GM21529 (cell line): Measurements from ENCODE around the gene OR3A1.
"Not testable (repeated sequence)": the region's sequence is repeated elsewhere in the genome, so short reads cannot be mapped to it uniquely, and the experiment has no call there.

ENCODE experiments used
- ATAC-seq: cut with Tn5 transposase; IDR thresholded peaks from one replicate; pipeline ENCODE4 v1.9.1; 2021; ENCODE audit not compliant: unreplicated experiment

Gene OR3A1

GRCh38 chr17:3298260-3298659, at the start of gene OR3A1:
TSS of gene OR3A1 (minus strand) at chr17:3298360. CDS start at chr17:3292582, 5,778 bp downstream.
- ATAC-seq: no peak

GRCh38 chr17:3342782-3343181, 44.6 kb upstream of the OR3A1 start:
- ATAC-seq: not testable (repeated sequence)

- ATAC-seq: no peak
These were observed 37.7 kb upstream of the OR3A1 start for GRCh38 chr17:3335876-3336275.

- no peak for ATAC-seq
These were observed 20.2 kb upstream of the OR3A1 start for GRCh38 chr17:3318336-3318735.

- ATAC-seq: no peak
These were observed 18.7 kb upstream of the OR3A1 start for GRCh38 chr17:3316836-3317235.

- ATAC-seq: no peak
These were observed 10.4 kb upstream of the OR3A1 start for GRCh38 chr17:3308603-3309002.

- ATAC-seq: no peak
These were observed 2.5 kb downstream of the OR3A1 start for GRCh38 chr17:3295632-3296031.

- ATAC-seq: not testable (repeated sequence)
These were observed 4.6 kb downstream of the OR3A1 start for GRCh38 chr17:3293548-3293947.

GRCh38 chr17:3282901-3283300, 15.3 kb downstream of the OR3A1 start:
- ATAC-seq: no peak

GRCh38 chr17:3276126-3276525, 22.0 kb downstream of the OR3A1 start:
- no peak for ATAC-seq

- ATAC-seq: no peak
These were observed 26.9 kb downstream of the OR3A1 start for GRCh38 chr17:3271072-3271848.

GRCh38 chr17:3260600-3260999, 37.6 kb downstream of the OR3A1 start:
- no peak for ATAC-seq

GRCh38 chr17:3260163-3260562, 38.0 kb downstream of the OR3A1 start:
- ATAC-seq: no peak

GRCh38 chr17:3256575-3256974, 41.6 kb downstream of the OR3A1 start:
- no peak for ATAC-seq

GRCh38 chr17:3249013-3249412, 49.1 kb downstream of the OR3A1 start:
- not testable (repeated sequence) for ATAC-seq

- not testable (repeated sequence) for ATAC-seq
These were observed 53.3 kb downstream of the OR3A1 start for GRCh38 chr17:3244841-3245240.

- not testable (repeated sequence) for ATAC-seq
These were observed 57.1 kb downstream of the OR3A1 start for GRCh38 chr17:3241044-3241443.
